Inferior parietal cortex (tissue), 1 donor: Measurements from ENCODE around the gene TMEM38B.
"Not testable (repeated sequence)": the region's sequence is repeated elsewhere in the genome, so short reads cannot be mapped to it uniquely, and the experiment has no call there.

Source experiments
- DNase-seq: peaks from one replicate; pipeline ENCODE4 v3.0.0-alpha.2; 2016; ENCODE audit errors: extremely low spot score

Gene TMEM38B

GRCh38 chr9:105681724-105682123, 12.6 kb upstream of the TMEM38B start:
- peak; percentile 6 for DNase-seq

GRCh38 chr9:105683688-105684275, 10.6 kb upstream of the TMEM38B start:
- no peak for DNase-seq

- no peak for DNase-seq
Observed at GRCh38 chr9:105686936-105687335, 7.4 kb upstream of the TMEM38B start.

- DNase-seq = no peak
Observed at GRCh38 chr9:105690742-105691141, 3.6 kb upstream of the TMEM38B start.

- peak; percentile 40 for DNase-seq
Observed at GRCh38 chr9:105693435-105694189, 729 bp upstream of the TMEM38B start.

- peak; percentile 58 for DNase-seq
Observed at GRCh38 chr9:105694848-105695581, 674 bp downstream of the TMEM38B start.

- no peak for DNase-seq
Observed at GRCh38 chr9:105696219-105696793, 2.0 kb downstream of the TMEM38B start.

GRCh38 chr9:105697871-105698270, 3.5 kb downstream of the TMEM38B start:
- no peak for DNase-seq

GRCh38 chr9:105698348-105698870, 4.1 kb downstream of the TMEM38B start:
- DNase-seq = no peak

- DNase-seq = no peak
Observed at GRCh38 chr9:105700668-105701067, 6.3 kb downstream of the TMEM38B start.

- no peak for DNase-seq
Observed at GRCh38 chr9:105701145-105701544, 6.8 kb downstream of the TMEM38B start.

- no peak for DNase-seq
Observed at GRCh38 chr9:105702207-105702606, 7.9 kb downstream of the TMEM38B start.

GRCh38 chr9:105703638-105704037, 9.3 kb downstream of the TMEM38B start:
- DNase-seq = not testable (repeated sequence)

GRCh38 chr9:105706156-105706555, 11.8 kb downstream of the TMEM38B start:
- no peak for DNase-seq

GRCh38 chr9:105708405-105708804, 14.1 kb downstream of the TMEM38B start:
- no peak for DNase-seq

- no peak for DNase-seq
Observed at GRCh38 chr9:105710638-105711037, 16.3 kb downstream of the TMEM38B start.

GRCh38 chr9:105711867-105712266, 17.5 kb downstream of the TMEM38B start:
- DNase-seq = no peak

GRCh38 chr9:105712297-105712696, 18.0 kb downstream of the TMEM38B start:
- DNase-seq = no peak

GRCh38 chr9:105712773-105713172, 18.4 kb downstream of the TMEM38B start:
- DNase-seq = no peak

- DNase-seq = no peak
Observed at GRCh38 chr9:105713260-105714019, 19.1 kb downstream of the TMEM38B start.

- no peak for DNase-seq
Observed at GRCh38 chr9:105714020-105714331, 19.6 kb downstream of the TMEM38B start.

- no peak for DNase-seq
Observed at GRCh38 chr9:105716146-105716545, 21.8 kb downstream of the TMEM38B start.
